Mesodermal cell (in vitro differentiated cells): ENCODE measurements around the gene IL21.
"Not testable (repeated sequence)": the region's sequence is repeated elsewhere in the genome, so short reads cannot be mapped to it uniquely, and the experiment has no call there.

ENCODE experiments used
- H3K27ac ChIP-seq: 2 replicates; pipeline ENCODE4 v1.7.0; 2013; ENCODE audit warnings: mild to moderate bottlenecking, low read depth, low read length, moderate library complexity; ENCODE audit not compliant: severe bottlenecking
- H3K36me3 ChIP-seq: 2 replicates; pipeline ENCODE4 v1.7.1; 2013; ENCODE audit warnings: mild to moderate bottlenecking, low read length, moderate library complexity; ENCODE audit not compliant: control insufficient read depth, insufficient read depth
- H3K4me1 ChIP-seq: one replicate; pipeline ENCODE4 v1.7.1; 2013; ENCODE audit warnings: mild to moderate bottlenecking, low read length; ENCODE audit not compliant: insufficient read depth, control insufficient read depth, poor library complexity, severe bottlenecking
- H3K4me3 ChIP-seq: 2 replicates; pipeline ENCODE4 v1.7.0; 2013; ENCODE audit warnings: low read length, control low read depth, mild to moderate bottlenecking; ENCODE audit not compliant: insufficient read depth, poor library complexity, severe bottlenecking; ENCODE audit errors: extremely low read depth
- H3K9me3 ChIP-seq: 2 replicates; pipeline ENCODE4 v1.7.1; 2013; ENCODE audit warnings: mild to moderate bottlenecking, low read length, moderate library complexity; ENCODE audit not compliant: control insufficient read depth
- WGBS, 2 experiments: methylation state at CpG; one replicate each; pipeline ENCODE4 v1.1.5; 2013; ENCODE audit warnings: missing lambda C conversion rate in 2 of 2; ENCODE audit not compliant: insufficient coverage in 2 of 2; 5-methylcytosine and 5-hydroxymethylcytosine counted together

Gene IL21

GRCh38 chr4:122658818-122659295 lies 38.0 kb upstream of the IL21 start:
- Histone ChIP-seq H3K9me3 (no peaks in the 10 kb centered on the region), H3K36me3 (no peaks in the 10 kb centered on the region), H3K4me3 (no peak overlapping the region), H3K27ac (no peak overlapping the region), H3K4me1 (peaks cover 14% of the 10 kb centered on the region)
- WGBS, 2 experiments: 86% methylated on average over 1 of the region's 1 CpG; no CpG with 5 or more reads in 1 of the 2 experiments

- 89 to 100% methylated on average over 1 of the region's 2 CpGs for whole genome bisulfite sequencing, 2 experiments
These were observed 37.5 kb upstream of the IL21 start for GRCh38 chr4:122658377-122658776.

GRCh38 chr4:122657553-122657952 lies 36.7 kb upstream of the IL21 start:
- no peak overlapping the region for H3K4me3 ChIP-seq
- no peak overlapping the region for H3K27ac ChIP-seq
- no peaks in the 10 kb centered on the region for H3K36me3 ChIP-seq
- peaks cover 9% of the 10 kb centered on the region for H3K4me1 ChIP-seq
- WGBS, 2 experiments: no CpG with 5 or more reads among the region's 1 CpG
- no peaks in the 10 kb centered on the region for H3K9me3 ChIP-seq

More at GRCh38 chr4:122658377-122658776, 37.5 kb upstream of the IL21 start:
- Histone ChIP-seq H3K27ac (no peak overlapping the region), H3K9me3 (no peaks in the 10 kb centered on the region), H3K4me3 (no peak overlapping the region), H3K4me1 (peaks cover 14% of the 10 kb centered on the region), H3K36me3 (no peaks in the 10 kb centered on the region)

DNA sequence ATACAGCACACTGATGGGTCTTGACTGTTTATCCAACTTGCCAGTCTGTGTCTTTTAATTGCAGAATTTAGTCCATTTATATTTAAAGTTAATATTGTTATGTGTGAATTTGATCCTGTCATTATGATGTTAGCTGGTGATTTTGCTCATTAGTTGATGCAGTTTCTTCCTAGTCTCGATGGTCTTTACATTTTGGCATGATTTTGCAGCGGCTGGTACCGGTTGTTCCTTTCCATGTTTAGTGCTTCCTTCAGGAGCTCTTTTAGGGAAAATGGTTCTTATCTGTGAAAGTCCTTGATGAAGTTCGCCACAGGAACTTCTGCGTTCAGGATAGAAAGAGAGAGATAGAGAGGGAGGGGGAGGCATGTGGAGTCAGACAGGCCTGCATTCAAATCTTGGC lies 35.7 kb upstream of the IL21 start:
- not testable (repeated sequence) for H3K4me1 ChIP-seq, H3K9me3 ChIP-seq, H3K4me3 ChIP-seq, H3K36me3 ChIP-seq, H3K27ac ChIP-seq
- 45 to 55% methylated on average over 2 to 3 of the region's 5 CpGs for WGBS, 2 experiments

DNA sequence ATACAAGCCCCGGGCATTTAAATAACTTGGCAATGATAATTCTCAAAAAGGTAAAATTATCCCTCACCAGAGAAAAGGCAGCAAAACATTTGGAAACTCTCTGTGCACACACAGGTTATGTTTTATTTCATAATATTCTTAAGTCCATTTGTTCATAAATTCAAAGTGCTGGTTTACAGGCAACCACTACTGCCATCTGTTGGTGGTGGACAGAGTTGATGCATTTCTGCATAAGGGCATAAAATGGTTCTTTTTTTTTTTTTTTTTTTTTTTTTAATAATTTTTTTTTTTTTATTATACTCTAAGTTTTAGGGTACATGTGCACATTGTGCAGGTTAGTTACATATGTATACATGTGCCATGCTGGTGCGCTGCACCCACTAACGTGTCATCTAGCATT lies 31.5 kb upstream of the IL21 start:
- no peak overlapping the region for H3K27ac ChIP-seq
- no peak overlapping the region for H3K4me3 ChIP-seq
- H3K4me1 ChIP-seq: no peaks in the 10 kb centered on the region
- H3K9me3 ChIP-seq: no peaks in the 10 kb centered on the region
- no peaks in the 10 kb centered on the region for H3K36me3 ChIP-seq
- 80% methylated on average over 1 of the region's 3 CpGs; no CpG with 5 or more reads in 1 of the 2 experiments for WGBS, 2 experiments

- no peaks in the 10 kb centered on the region for H3K9me3 ChIP-seq
- no peak overlapping the region for H3K27ac ChIP-seq
- H3K4me3 ChIP-seq: no peak overlapping the region
- WGBS, 2 experiments: 100% methylated on average over 1 of the region's 1 CpG; no CpG with 5 or more reads in 1 of the 2 experiments
- H3K36me3 ChIP-seq: no peaks in the 10 kb centered on the region
- H3K4me1 ChIP-seq: no peaks in the 10 kb centered on the region
These were observed 29.3 kb upstream of the IL21 start for GRCh38 chr4:122650148-122650547.

DNA sequence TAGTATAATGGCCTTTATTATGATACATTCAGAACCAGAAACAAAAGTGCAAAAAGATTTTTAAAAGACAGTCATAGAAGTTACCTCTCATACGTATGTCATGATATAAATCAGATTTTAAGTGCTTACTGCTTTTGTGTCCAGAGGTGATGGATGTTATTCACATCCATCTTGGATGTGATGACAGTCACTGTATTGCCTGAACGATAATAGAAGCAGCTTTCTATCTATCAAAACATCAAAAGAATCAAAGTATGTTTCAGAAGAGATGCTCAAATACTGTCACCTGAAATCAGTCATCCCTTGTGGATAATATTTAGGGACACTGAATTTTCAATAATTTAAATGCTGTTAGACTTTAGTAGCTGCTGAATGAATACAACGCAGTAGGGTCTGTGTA lies 26.8 kb upstream of the IL21 start:
- Histone ChIP-seq H3K36me3 (no peaks in the 10 kb centered on the region), H3K27ac (no peak overlapping the region), H3K4me1 (no peaks in the 10 kb centered on the region), H3K9me3 (no peaks in the 10 kb centered on the region), H3K4me3 (no peak overlapping the region)
- WGBS, 2 experiments: 100% methylated on average over 1 of the region's 3 CpGs; no CpG with 5 or more reads in 1 of the 2 experiments

DNA sequence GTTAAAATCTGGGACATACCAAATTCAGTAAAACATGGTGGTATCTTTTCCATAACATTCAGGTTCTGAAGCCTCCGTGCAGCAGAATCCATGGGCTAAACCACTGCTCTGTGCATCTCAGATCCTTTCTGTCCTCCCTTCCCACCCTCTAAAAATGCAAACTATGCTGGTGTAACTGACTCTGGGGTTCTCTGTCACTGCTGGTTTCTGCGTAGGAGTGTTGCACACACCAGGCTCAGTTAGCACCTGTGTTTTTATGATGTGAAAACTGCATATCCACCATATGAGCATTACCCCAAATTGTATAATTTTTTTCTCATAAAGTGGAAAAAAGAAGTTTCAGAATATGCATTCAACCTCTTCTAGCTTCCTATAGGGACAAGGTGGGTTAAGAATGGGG lies 22.4 kb upstream of the IL21 start:
- Histone ChIP-seq H3K27ac (no peak overlapping the region), H3K9me3 (no peaks in the 10 kb centered on the region), H3K4me3 (no peak overlapping the region), H3K4me1 (peaks cover 6% of the 10 kb centered on the region), H3K36me3 (no peaks in the 10 kb centered on the region)
- WGBS, 2 experiments: 92% methylated on average over 1 to 2 of the region's 2 CpGs

DNA sequence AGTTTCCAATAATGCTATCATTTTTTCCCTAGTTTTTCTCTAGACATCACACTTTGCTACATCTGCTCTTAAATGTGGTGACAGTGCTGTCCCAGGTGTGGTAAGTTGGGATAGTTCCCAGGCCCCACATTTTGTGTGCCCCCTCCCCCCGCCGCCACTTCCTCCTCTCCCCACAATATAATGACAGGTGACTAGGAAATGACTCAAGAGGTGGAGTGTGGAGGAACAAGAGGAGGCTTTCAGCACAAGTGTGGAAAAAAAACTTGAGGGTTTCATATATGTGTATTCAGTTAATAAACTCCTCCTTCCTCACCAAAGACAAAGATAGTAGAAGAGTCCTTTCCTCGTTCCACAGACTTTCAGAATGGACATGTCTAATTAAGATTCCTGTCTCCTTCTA lies 18.3 kb upstream of the IL21 start:
- Histone ChIP-seq H3K36me3 (no peaks in the 10 kb centered on the region), H3K27ac (no peak overlapping the region), H3K9me3 (no peaks in the 10 kb centered on the region), H3K4me3 (no peak overlapping the region), H3K4me1 (peaks cover 6% of the 10 kb centered on the region)
- no CpG with 5 or more reads among the region's 3 CpGs for WGBS, 2 experiments

DNA sequence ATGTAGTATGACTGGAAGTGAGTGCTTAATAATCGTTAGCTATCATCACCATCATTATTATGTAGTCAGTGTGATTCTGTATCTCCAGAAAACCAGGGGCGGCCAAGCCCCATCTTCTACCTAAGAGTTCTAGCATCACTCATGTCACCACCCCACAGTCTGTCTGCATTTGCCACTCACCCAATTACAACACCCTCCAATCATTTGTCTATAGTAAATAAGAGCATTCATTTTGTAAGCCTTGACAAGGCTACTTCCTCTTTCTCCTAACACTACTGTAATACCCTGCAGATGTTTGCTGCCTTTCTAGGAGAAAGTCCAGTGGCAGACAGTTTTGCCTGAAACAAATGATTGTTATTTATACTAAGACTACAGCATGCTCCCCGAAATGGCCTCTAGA lies 15.8 kb upstream of the IL21 start:
- Histone ChIP-seq H3K4me3 (no peak overlapping the region), H3K9me3 (no peaks in the 10 kb centered on the region), H3K4me1 (peaks cover 6% of the 10 kb centered on the region), H3K36me3 (no peaks in the 10 kb centered on the region), H3K27ac (no peak overlapping the region)
- WGBS, 2 experiments: 88 to 100% methylated on average over 1 of the region's 3 CpGs

DNA sequence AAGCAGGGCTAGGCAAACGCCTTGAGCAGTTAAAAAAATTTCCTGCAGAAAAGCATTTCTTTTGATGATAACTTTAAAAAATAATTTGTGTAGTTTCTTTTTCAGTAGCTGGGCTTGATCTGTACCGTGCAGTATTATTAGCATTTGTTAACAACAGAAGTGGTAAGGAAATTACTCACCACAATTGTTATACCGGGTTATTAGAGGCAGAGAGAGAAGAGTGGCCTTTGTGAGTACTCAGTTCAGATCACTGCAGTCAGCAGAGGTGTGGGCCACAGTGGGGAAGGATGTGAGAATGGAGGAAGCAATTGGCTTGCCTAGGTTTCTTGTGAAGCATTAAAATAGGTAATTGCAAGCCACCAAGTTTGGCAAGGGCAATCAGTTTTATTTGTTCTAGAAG lies 14.3 kb upstream of the IL21 start:
- H3K36me3 ChIP-seq: no peaks in the 10 kb centered on the region
- no peaks in the 10 kb centered on the region for H3K9me3 ChIP-seq
- H3K27ac ChIP-seq: no peak overlapping the region
- peaks cover 6% of the 10 kb centered on the region for H3K4me1 ChIP-seq
- no peak overlapping the region for H3K4me3 ChIP-seq
- 91 to 100% methylated on average over 1 of the region's 3 CpGs for WGBS, 2 experiments
